Measurements from ENCODE around the gene TMEM168.

- TF ChIP-seq EZH2 (IDR thresholded peaks at IDR 0.05; ENCODE audit: borderline replicate concordance, low read depth, low read length, severe bottlenecking) (no peak), CTCF (IDR thresholded peaks at IDR 0.05; ENCODE audit: borderline replicate concordance, extremely low read depth, low read length, poor library complexity, severe bottlenecking) (no peak)
These were observed 758 bp downstream of the TMEM168 start for GRCh38 chr7:112789453-112789816.

Measured in DND-41 (cell line).